IPS-18c (cell line): ENCODE data around the gene TBX20.

Experiments used
- H3K4me3 ChIP-seq: 2 replicates; pipeline ENCODE4 v1.7.0; 2013; ENCODE audit warnings: low read depth, mild to moderate bottlenecking, low read length, moderate library complexity; ENCODE audit not compliant: insufficient read depth
- H3K9me3 ChIP-seq: one replicate; pipeline ENCODE4 v1.6.1; 2013; ENCODE audit warnings: mild to moderate bottlenecking, low read length, moderate library complexity; ENCODE audit not compliant: control insufficient read depth, insufficient read depth

TBX20 gene

GRCh38 chr7:35253710-35254495 is at the start of gene TBX20:
Gene TBX20 (minus strand): TSS chr7:35254100. CDS start chr7:35253620, 480 bp downstream.
- H3K4me3 ChIP-seq = peak within 1 kb of the TSS; percentile 68
- no peaks in the 10 kb centered on the region for H3K9me3 ChIP-seq

- H3K9me3 ChIP-seq = peaks cover 2% of the 10 kb centered on the region
- H3K4me3 ChIP-seq = no peak overlapping the region
Measured at GRCh38 chr7:35289376-35289775, 35.5 kb upstream of the TBX20 start.

- peaks cover 2% of the 10 kb centered on the region for H3K9me3 ChIP-seq
- H3K4me3 ChIP-seq = no peak overlapping the region
Measured at GRCh38 chr7:35286986-35287385, 33.1 kb upstream of the TBX20 start.

GRCh38 chr7:35286422-35286821 is 32.5 kb upstream of the TBX20 start:
- H3K9me3 ChIP-seq = peaks cover 2% of the 10 kb centered on the region
- no peak overlapping the region for H3K4me3 ChIP-seq

GRCh38 chr7:35285799-35286198 is 31.9 kb upstream of the TBX20 start:
- Histone ChIP-seq H3K4me3 (no peak overlapping the region), H3K9me3 (peaks cover 2% of the 10 kb centered on the region)

- H3K4me3 ChIP-seq = no peak overlapping the region
- H3K9me3 ChIP-seq = no peaks in the 10 kb centered on the region
Measured at GRCh38 chr7:35280902-35281301, 27.0 kb upstream of the TBX20 start.

- Histone ChIP-seq H3K4me3 (no peak overlapping the region), H3K9me3 (no peaks in the 10 kb centered on the region)
Measured at GRCh38 chr7:35277359-35277758, 23.5 kb upstream of the TBX20 start.

GRCh38 chr7:35272246-35272645 is 18.3 kb upstream of the TBX20 start:
- Histone ChIP-seq H3K9me3 (no peaks in the 10 kb centered on the region), H3K4me3 (no peak overlapping the region)

- no peaks in the 10 kb centered on the region for H3K9me3 ChIP-seq
- H3K4me3 ChIP-seq = no peak overlapping the region
Measured at GRCh38 chr7:35268953-35269352, 15.1 kb upstream of the TBX20 start.

GRCh38 chr7:35267411-35267810 is 13.5 kb upstream of the TBX20 start:
- Histone ChIP-seq H3K9me3 (no peaks in the 10 kb centered on the region), H3K4me3 (no peak overlapping the region)

- no peak overlapping the region for H3K4me3 ChIP-seq
- H3K9me3 ChIP-seq = no peaks in the 10 kb centered on the region
Measured at GRCh38 chr7:35263396-35263795, 9.5 kb upstream of the TBX20 start.

GRCh38 chr7:35261476-35262285 is 7.8 kb upstream of the TBX20 start:
- Histone ChIP-seq H3K9me3 (no peaks in the 10 kb centered on the region), H3K4me3 (peak overlapping the region; percentile 48)

- Histone ChIP-seq H3K4me3 (peak overlapping the region; percentile 48), H3K9me3 (no peaks in the 10 kb centered on the region)
Measured at GRCh38 chr7:35261041-35261440, 7.1 kb upstream of the TBX20 start.

GRCh38 chr7:35260246-35260645 is 6.3 kb upstream of the TBX20 start:
- H3K9me3 ChIP-seq = no peaks in the 10 kb centered on the region

GRCh38 chr7:35259523-35259908 is 5.6 kb upstream of the TBX20 start:
- no peaks in the 10 kb centered on the region for H3K9me3 ChIP-seq
- no peak overlapping the region for H3K4me3 ChIP-seq

More at GRCh38 chr7:35260246-35260645, 6.3 kb upstream of the TBX20 start:
- H3K4me3 ChIP-seq = no peak overlapping the region

- H3K9me3 ChIP-seq = no peaks in the 10 kb centered on the region
- no peak overlapping the region for H3K4me3 ChIP-seq
Measured at GRCh38 chr7:35258868-35259522, 5.1 kb upstream of the TBX20 start.

- no peaks in the 10 kb centered on the region for H3K9me3 ChIP-seq
- peak overlapping the region; percentile 53; the same call in 1 of the 2 replicates for H3K4me3 ChIP-seq
Measured at GRCh38 chr7:35258125-35258867, 4.4 kb upstream of the TBX20 start.
